ENCODE measurements around the gene NOP9.

DNA sequence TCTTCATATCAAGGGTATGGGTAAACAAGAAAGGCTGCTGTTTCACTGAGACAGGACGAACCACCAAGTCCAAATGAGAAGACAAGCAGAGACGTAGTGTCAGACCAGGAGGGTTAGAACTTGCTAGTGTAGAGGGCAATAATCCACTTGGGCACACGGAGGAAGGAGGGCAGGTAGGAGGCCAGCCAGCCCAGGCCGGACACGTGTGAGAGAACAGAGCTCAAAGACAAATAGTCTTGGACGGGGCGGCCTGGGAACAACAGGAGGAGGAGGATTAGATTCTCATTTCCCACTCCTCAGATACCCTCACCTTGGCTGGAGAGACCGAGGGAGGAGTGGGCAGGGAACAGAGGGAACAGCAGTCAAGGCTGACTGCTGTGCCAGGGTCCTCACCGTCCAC lies 8.9 kb upstream of the NOP9 start:
- TF ChIP-seq, protein P1, sequence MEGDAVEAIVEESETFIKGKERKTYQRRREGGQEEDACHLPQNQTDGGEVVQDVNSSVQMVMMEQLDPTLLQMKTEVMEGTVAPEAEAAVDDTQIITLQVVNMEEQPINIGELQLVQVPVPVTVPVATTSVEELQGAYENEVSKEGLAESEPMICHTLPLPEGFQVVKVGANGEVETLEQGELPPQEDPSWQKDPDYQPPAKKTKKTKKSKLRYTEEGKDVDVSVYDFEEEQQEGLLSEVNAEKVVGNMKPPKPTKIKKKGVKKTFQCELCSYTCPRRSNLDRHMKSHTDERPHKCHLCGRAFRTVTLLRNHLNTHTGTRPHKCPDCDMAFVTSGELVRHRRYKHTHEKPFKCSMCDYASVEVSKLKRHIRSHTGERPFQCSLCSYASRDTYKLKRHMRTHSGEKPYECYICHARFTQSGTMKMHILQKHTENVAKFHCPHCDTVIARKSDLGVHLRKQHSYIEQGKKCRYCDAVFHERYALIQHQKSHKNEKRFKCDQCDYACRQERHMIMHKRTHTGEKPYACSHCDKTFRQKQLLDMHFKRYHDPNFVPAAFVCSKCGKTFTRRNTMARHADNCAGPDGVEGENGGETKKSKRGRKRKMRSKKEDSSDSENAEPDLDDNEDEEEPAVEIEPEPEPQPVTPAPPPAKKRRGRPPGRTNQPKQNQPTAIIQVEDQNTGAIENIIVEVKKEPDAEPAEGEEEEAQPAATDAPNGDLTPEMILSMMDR (IDR thresholded peaks at IDR 0.05; ENCODE audit: low read length): no peak
- no peak for TF ChIP-seq EZH2 (IDR thresholded peaks at IDR 0.05; ENCODE audit: borderline replicate concordance, low read length)
